GM19099 (cell line): Measurements from ENCODE around the gene RTL10.

Source experiments
- POLR2A ChIP-seq: IDR thresholded peaks from 3 replicates; pipeline ENCODE4 v1.6.1; 2011; ENCODE audit warnings: low read depth; ENCODE audit not compliant: insufficient read length; ENCODE audit errors: extremely low read depth

Gene RTL10

DNA sequence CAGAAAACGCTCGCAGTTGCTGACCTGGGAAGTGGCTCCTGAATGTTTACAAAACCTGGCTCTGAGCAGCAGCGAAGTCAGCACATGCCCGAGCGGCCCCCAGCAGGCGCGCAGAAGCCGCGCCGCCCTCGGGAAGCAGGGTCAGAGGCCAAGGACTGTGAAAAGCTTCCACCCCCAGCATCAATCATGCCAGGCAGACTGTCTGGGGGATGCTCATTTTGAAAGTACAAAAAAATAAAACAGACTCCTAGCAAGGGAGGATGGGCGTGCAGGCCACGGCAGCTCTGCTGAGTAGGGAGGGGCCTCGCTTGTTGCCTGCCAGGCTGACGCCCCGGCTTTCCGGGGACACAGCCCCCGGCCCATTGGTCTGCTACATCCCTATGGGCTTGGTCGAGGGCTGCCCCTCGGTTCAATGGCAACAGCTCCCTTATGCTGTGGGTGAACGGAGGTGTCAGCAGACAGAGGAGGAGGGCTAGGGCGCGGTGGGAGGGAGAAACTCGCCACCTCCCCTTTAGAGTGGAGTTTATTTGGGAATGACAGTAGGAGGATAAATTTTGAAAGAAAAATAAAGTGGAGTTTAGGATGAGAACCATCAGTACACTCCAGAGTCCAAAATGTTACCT, 37.7 kb upstream of the RTL10 start:
- TF ChIP-seq POLR2A = no peak

DNA sequence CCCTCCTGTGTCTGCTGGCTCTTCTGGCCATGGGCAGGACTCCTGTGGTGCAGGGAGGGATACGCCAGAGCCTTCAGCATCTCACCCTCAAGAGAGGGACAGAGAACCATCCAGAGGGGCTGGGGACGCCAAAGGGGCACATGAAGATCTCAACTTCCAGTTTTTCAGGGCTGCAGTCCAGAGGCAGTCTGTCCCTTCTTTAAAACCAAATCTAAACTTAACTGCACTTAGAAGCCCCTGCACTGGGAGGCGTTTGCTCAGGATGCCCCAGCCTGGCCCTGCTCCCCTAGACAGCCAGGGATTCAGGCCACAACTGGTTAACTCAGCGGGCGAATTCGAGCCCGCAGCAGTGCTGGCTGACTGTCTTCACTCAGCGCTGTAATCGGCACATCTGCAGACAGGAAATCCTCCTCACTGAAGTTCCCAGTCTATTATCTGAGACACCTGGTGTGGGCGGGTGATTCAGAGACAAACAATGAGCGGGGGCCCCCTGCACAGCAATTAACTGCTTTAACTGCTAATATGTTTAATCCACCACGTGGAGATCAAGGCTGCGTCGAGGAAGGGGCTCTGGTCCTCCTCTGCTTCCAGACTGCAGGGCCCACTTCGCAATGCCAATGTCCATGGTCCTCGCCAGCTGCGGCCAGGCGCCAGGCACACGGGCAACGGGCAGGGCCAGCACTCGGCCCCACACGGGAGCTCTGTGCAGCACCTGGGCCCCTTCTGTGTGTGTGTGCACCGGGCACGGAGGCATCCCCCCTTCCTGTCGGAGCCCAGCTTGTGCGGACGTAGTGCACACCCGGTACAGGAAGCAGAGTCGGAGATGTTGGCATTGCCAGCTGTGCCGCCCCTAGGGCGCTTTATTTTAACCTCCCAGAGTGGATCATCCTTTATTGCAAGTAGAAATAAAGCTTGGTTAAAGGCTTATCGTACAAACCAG, 36.9 kb upstream of the RTL10 start:
- peak; percentile 9 for TF ChIP-seq POLR2A

DNA sequence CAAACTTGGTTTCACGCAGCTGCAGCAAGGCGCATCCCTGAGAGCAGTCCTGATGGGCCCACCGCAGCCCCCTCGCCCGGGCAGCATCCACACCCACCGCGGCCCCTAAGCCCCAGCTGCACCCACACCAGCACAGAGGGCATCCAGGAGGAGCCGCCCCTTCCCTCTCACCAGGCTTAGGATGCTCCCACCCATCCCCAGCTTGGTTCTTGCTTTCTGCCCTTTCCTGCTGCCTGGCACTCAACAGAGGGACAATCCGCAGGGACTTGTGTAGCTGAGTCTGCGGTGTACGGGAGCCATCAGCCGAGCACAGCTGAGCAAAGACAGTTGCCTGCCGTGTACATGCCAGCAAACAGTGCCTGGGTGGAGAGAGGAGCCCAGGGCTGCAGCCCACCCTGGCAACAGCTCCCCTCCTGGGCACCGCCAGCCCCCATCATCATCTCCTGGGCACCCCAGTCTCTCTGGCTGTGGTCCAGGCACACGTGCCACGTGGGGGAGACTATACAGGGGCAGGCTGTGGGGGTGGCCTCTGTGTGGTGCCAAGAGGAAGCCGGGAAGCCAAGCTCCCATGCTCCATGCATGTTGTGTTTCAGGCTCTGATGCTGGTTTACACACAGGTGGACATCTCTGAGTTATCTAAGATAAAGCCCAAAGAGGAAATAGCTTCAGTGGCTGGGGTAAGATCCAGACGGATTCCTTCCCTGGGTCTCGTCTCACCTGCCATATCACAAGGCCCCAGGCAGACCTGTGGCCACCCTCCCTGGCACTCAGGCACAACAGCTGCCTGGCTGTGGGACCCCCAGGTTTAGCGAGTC, 36.0 kb upstream of the RTL10 start:
- TF ChIP-seq POLR2A = no peak

- no peak for TF ChIP-seq POLR2A
These were observed 35.3 kb upstream of the RTL10 start for GRCh38 chr22:19889951-19890350.

DNA sequence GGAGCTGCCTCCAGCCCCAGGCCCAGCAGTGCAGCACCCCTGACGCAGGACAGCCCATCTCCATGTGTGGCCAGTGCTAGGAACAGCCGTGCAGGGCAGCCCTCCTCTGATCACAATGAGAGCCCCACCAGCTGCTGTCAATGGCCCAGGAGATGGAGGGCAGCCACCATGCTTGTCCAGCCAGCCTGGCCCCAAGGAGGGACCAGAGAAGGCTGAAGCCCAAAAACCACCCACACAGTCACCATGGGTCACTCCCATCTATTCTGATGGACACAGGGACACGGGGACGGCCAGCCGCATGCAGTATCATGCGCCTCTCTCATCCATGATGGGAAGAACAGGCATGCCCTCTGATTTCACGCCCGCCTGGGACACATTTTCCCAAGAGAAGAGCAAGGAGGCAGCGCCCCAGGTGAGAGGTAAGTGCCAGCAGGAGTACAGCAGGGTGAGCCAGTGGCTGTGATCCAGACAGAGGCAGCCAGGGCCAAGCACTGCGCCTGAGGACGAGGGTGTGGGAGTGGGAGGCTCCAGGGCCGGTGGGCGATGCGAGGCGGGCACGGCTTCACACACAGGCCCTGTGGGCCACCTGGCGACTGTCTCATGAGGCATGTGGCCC, 33.6 kb upstream of the RTL10 start:
- no peak for TF ChIP-seq POLR2A

DNA sequence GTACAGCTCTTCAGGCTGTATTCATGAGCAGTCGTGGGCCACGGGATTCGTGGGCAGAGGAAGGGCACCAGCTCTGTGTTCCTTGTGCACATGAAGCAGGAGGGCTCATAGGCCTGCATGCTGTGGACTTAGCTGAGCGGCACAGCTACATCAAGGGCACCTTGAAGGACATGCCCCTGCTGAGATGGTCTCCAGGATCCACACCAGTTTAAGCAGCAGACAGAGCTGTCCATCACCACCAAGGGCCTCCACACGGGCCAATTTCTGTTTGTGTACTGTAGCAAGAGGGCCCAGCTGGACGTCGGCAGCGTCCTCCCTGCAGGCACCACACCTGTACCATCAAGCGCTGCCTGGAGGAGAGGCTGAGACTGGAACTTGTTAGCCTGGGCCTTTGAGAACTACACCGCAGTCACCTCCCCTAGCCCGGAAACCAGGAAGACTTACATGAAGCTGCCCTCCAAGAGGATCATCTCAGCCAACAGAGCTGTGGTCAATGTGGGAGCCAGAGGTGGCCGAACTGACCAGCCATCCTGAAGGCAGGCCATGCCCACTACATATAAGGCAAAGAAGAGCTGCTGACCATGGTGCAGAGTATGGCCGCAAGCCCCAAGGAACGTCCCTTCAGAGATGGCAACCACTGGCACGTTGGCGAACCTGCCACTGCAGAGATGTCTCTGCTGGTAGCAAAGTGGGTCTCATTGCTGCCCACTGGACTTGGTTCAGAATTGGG, 32.7 kb upstream of the RTL10 start:
- TF ChIP-seq POLR2A = no peak

DNA sequence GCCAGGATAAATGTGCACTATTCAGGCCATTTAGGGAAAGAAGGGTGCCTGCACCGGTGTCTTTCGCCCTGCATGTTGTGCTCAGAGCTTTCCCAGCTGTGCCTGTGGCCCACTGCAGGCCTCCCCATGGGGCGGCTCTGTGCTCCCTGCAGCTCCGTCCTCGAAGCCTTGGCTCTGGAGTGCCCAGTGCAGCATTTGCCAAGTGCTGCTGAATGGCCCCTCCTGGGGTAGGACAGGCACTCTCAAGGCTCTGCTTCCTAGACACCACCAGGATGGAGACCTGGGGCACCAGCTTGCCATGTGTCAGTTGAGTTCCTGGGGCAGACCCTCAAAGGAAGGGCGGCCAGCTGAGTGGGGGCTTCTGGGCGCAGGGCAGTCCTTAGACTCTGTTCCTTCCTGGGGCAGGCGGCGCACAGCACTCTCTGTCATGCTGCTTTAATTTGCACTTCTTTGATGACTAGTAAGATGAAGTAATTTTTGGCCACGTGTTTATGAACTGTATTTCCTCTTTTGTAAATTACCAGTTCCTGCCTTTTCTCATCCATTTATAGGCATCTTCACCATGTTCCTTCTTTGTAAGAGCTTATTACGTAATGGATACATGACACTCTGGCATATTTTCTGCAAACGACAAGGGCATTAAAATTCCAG, 32.1 kb upstream of the RTL10 start:
- no peak for TF ChIP-seq POLR2A

DNA sequence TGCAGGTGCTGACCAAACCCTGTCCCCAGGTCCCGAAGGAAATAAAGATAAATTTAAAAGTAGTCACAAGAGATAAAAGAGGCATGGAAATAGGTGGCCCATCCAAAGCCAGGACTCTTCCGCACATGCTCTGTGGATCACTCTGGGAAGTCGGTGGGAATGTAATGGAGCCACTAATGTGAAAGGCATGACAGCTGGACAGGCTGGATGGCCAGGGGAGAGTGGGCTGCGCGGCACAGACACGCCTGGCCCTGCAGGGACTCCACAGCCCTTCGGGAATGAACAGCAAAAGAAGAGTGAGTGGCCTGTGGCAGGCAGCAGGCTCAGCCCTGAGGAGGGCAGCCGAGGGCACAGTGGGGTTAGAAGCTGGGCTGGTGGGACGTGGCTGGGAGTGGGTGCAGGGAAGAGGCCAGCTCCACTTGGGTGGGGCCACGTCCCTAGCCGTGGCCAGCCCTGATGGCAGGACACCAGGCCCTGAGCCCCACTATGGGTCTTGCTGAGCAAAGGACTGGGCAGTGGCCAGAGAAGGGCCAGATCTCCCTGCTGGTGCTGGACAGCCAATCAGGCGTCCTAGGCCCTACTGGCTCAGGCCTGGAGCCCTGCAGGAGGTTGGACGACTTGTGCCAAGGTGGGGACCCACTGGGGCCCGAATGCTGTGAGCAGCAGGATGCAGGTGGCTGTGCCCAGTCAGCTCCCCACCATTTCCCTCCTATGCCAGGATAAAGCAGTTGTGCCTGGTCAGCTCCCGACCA, 31.3 kb upstream of the RTL10 start:
- no peak for TF ChIP-seq POLR2A

DNA sequence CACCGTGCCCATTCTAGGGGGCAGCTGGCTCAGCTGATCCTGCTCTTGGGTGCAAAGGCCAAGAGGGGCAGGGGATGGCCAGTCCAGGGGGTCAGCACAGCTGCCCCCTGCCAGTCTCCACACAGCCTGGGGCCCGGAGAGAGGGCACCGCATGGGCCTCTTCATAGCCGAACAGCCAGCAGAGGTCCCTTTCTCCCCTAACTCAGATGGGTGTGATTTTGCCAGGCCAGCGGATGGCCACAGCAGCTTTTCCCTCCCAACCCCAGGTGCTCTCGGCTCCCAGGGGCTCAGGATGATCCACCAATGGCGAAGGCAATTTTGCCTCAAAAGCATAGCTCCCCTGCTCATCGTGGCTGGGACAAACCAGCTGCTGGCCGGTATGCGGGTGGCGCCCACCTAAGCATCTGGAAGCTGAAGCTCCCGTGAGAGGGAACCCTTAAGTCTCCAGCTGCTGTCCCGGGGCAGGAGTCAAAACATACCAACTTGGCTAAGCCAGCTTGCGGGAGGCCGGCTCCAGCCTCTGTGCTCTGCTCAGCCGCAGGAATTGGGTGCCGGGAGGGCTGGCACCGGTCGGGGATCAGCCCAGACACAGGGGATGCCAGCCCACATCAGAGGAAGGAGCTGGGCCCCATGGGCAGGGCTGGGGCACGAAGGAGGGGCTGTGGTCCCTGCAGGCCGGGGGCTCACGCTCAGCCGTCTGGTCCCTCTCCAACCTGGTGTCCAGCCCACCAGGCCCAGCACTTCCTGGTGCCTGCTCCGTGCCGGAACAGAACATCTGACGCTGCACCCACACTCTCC, 30.5 kb upstream of the RTL10 start:
- no peak for TF ChIP-seq POLR2A

DNA sequence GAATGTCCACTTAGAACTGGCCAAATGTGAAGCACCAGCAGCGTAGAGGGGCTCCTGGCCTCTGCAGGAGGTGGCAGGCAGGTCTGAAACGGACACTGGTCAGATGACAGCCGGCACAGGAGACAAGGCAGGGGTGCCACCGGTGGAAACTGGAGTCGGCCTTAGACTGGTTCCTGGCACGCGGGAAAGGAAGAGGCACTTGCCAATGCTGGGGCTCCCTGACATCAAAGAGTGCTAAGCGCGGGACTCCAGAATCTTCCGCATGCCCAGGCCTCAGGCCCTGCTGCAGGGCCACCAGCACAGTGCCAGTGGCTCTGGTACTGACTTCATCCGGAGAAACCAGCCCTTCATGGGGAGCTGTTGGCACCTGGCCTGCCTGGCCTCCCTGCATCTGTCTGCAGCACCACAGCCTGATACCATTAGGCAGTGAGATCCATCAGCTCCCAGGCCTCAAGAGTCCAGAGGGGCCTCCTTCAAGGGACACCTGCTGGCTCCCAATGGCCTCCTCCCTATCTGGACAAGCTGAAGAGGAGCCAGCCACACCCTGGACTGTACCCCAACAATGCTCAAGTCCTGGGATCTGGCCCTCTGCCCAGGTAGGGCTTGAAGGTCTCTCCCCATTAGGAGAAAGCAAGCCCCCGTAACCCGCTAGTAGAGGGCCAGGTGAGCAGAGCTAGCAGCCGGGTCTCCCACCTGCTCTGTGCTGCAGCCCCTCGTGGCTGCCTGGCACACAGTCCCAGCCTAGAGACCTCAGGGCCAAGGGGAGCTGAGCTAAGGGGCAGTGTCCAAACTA, 29.7 kb upstream of the RTL10 start:
- TF ChIP-seq POLR2A = no peak

DNA sequence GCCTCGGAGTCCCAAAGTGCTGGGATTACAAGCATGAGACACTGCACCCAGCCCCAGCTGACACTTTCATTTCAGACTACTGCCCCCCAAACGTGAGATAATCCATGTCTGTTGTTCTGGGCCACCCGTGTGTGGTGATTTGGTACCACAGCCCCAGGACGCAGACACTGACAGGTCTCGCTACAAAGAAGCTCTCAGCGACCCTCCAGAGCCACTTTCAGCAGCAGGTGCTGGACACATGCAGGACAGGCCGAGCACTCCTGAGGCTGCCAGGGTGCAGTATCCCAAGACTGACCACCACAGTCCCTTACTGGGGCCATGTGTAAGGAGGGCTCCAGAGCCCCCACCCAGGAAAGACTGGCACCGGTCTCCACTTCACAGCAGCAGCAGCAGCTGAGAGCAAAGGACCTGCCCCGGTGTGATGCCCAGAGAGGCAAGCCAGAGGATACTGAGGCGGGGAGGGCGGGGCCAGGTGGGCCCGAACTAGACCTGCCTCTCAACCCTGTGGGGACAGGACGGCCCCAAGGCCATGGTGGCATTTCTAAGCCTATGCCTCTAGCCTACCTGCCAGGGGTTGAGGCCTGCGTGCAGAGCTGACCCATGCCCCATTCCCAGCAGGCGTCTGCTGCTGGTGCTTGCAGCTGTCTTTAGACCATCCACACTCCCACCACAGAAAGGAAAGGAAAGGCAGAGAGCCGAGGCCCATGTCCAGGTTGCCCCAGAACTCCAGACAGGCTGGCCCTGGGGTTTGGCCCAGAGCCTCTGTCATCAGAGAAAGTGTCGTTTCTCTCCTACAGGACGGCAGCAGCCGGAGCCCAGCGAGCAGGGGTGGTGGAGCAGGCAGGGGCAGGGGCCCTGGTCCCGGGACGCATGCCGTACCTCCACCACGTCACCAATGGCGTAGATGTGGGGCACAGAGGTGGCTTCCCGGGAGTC, 28.0 kb upstream of the RTL10 start:
- no peak for TF ChIP-seq POLR2A
